SW 1271 (cell line): Measurements from ENCODE around the gene UBE2J2.
"Not testable (repeated sequence)": the region's sequence is repeated elsewhere in the genome, so short reads cannot be mapped to it uniquely, and the experiment has no call there.

Source experiments
- DNase-seq, 2 experiments: peaks; one replicate each; lab custom pipeline; 2025; lab: John Stamatoyannopoulos, UW

The UBE2J2 gene

GRCh38 chr1:1273512-1274298 lies at the start of gene UBE2J2:
UBE2J2 (minus strand) TSS chr1:1273854; CDS start chr1:1267992, 5,862 bp downstream.
- DNase-seq = peak; percentile 53 to 81

GRCh38 chr1:1322952-1323351 lies 49.3 kb upstream of the UBE2J2 start:
- no peak for DNase-seq

GRCh38 chr1:1322418-1322817 lies 48.8 kb upstream of the UBE2J2 start:
- no peak for DNase-seq

- no peak for DNase-seq
Measured at GRCh38 chr1:1321477-1321876, 47.8 kb upstream of the UBE2J2 start.

GRCh38 chr1:1320666-1321448 lies 47.2 kb upstream of the UBE2J2 start:
- DNase-seq = no peak

GRCh38 chr1:1319646-1319941 lies 45.9 kb upstream of the UBE2J2 start:
- DNase-seq = no peak

- no peak for DNase-seq
Measured at GRCh38 chr1:1318777-1319645, 45.4 kb upstream of the UBE2J2 start.

GRCh38 chr1:1318131-1318652 lies 44.5 kb upstream of the UBE2J2 start:
- DNase-seq = peak; percentile 36 to 86

- DNase-seq = no peak
Measured at GRCh38 chr1:1317420-1317819, 43.8 kb upstream of the UBE2J2 start.

- DNase-seq = not testable (repeated sequence)
Measured at GRCh38 chr1:1316199-1316598, 42.5 kb upstream of the UBE2J2 start.

GRCh38 chr1:1315435-1315954 lies 41.8 kb upstream of the UBE2J2 start:
- no peak for DNase-seq

GRCh38 chr1:1314678-1315335 lies 41.2 kb upstream of the UBE2J2 start:
- DNase-seq = no peak

GRCh38 chr1:1314237-1314586 lies 40.6 kb upstream of the UBE2J2 start:
- no peak for DNase-seq

- DNase-seq = no peak
Measured at GRCh38 chr1:1313500-1314236, 40.0 kb upstream of the UBE2J2 start.

GRCh38 chr1:1312450-1313314 lies 39.0 kb upstream of the UBE2J2 start:
- DNase-seq = no peak

GRCh38 chr1:1311107-1312104 lies 37.8 kb upstream of the UBE2J2 start:
- DNase-seq = no peak

- no peak for DNase-seq
Measured at GRCh38 chr1:1310476-1311053, 36.9 kb upstream of the UBE2J2 start.

- no peak for DNase-seq
Measured at GRCh38 chr1:1310109-1310385, 36.4 kb upstream of the UBE2J2 start.
